GM18526 (cell line): ENCODE data around the gene CCDC90B.

ENCODE experiments used
- POLR2A ChIP-seq: IDR thresholded peaks from 3 replicates; pipeline ENCODE4 v1.6.1; 2011; ENCODE audit not compliant: insufficient read length; ENCODE audit errors: extremely low read depth

Gene CCDC90B, protein sequence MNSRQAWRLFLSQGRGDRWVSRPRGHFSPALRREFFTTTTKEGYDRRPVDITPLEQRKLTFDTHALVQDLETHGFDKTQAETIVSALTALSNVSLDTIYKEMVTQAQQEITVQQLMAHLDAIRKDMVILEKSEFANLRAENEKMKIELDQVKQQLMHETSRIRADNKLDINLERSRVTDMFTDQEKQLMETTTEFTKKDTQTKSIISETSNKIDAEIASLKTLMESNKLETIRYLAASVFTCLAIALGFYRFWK

DNA sequence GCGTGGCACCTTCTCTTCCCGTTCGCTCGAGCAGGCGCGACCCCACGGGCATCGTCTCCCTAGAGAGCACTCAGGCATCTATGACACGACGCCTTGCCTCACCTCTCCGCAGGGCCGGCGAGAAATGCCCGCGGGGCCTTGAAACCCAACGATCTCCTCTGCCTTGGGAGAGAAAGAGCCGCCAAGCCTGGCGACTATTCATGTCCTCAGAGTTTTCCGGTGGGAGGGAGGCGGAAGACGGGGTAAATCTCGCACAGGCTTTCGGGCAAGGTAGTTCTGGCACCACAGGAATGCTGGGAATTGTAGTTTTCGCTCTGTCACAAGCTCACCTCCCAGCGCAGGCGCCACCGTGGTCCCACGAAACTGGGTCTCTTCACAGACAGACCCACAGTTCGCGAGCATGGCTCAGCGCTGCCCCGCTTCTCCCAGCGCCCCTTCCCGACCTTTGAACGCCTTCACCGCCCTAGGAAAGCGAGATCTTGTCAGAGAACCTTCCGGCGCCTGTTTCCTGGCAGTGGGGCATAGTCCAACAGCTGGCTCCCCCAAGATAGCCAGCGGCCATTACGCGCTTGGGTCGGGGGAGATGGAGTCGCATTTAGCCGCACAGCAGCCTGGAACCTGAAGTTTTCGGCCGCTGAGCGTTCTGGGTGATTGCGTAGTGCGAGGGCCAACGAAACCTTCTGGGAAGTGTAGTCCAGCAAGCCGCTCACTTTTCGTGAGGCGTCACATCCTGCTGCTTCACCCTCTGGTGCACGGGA is at the start of gene CCDC90B:
Gene CCDC90B, minus strand, starts transcription at position 597 of the 758 bp plus-strand sequence. Its CDS starts 395 bp downstream, at position 202.
- peak; percentile 80 for TF ChIP-seq POLR2A

DNA sequence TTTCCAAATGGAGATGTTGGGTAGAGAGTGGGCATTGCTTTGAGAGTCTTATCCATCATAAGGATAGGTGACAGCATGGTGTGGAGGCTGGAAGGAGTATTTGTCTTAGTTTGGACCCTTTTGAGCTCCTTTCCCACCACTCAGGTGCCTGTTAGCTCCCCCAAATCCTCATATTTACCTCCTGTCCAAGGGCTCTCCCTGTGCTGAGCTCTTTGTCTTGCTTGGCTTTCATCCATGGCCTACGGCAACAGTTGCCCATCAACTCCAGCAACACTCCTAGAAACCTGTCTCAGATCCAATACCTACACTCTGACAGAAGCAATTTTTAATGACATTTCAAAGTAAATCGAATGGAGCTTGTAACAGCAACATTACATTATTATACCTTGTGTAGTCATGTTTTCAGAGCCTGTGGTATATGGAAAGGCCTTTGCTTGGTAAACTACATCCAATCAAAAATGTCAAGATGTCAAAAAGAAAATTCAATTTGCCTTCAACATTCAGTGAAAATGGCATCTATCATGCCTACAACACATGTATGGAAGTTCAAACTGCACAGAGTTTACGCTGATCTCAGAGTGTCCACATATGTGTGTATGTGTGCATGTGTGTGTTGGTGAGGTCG is 49.4 kb upstream of the CCDC90B start:
- no peak for TF ChIP-seq POLR2A

DNA sequence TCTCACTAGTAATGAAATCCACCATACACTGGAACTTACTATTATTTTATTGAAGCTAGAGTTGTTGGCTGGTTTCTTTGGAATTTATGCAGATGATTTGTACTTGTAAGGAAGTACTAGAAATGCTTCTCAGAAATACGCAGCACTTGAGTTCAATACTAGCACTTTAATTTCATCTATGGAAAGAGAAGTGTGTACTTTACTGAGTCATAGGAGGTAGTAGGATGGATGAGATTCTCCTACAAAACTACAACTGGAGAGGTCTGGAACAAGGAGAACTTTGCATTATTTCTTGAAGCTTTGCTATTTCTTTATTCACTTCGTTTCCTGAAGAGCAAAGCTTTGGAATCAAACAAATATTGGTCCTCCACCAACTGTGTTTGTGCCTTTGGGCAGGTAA is 44.1 kb upstream of the CCDC90B start:
- TF ChIP-seq POLR2A: no peak

DNA sequence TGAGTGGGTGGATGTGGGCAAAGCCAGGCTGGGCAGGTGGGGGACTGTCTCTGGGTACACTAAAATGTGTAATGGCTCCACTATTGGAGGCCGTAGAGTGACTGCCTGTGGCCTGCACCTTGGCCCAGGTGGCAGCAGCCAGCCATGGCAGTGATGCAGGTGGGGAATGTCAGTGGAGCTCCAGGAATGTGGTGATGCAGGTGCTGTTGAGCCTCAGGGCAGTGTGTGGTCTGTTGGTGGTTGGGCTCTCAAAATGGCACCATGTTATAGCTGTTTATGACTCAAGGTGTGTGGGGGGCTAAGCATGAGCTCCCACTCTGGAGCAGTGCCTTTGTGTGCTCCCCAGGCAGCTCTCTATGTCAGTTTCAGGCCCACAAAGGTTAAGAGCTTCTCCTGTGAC is 40.2 kb upstream of the CCDC90B start:
- no peak for TF ChIP-seq POLR2A

DNA sequence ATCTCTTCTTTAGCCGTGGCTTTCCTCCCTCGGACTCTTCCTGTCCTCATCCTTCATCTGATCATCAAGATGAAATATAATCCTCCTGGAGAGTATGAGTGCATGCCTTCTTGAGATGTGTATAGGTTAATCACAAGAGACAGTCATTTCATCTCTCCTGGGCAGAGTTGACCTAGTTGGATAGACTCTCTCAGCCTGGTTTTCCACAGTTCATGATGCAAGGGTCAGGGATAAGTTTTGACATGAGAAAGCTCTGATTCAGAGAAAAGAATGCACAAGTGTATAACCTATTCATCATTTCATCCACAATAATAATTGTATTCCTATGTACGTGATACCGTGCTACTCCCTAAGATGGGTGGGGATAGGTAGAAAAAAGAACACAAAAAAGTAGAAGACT is 33.2 kb upstream of the CCDC90B start:
- TF ChIP-seq POLR2A: no peak

DNA sequence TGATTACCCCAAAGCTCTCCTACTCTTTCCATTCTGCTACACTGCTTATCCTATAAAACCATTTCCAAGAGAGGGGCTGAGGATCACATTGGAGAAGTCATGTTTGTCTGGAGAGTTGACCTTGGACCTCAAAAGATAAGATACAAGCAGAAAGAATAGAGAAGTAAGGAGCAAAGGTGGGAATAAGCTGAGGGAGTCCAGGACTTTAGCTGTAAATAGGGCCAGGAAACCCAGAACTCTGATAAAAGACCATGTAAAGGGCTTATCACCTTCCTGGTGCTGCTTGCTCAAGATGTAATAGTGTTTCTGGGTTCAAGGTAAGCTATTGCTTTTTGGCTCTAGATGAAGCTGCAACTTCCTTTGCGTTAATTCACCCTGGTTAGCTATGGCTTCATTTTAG is 32.8 kb upstream of the CCDC90B start:
- TF ChIP-seq POLR2A: no peak

DNA sequence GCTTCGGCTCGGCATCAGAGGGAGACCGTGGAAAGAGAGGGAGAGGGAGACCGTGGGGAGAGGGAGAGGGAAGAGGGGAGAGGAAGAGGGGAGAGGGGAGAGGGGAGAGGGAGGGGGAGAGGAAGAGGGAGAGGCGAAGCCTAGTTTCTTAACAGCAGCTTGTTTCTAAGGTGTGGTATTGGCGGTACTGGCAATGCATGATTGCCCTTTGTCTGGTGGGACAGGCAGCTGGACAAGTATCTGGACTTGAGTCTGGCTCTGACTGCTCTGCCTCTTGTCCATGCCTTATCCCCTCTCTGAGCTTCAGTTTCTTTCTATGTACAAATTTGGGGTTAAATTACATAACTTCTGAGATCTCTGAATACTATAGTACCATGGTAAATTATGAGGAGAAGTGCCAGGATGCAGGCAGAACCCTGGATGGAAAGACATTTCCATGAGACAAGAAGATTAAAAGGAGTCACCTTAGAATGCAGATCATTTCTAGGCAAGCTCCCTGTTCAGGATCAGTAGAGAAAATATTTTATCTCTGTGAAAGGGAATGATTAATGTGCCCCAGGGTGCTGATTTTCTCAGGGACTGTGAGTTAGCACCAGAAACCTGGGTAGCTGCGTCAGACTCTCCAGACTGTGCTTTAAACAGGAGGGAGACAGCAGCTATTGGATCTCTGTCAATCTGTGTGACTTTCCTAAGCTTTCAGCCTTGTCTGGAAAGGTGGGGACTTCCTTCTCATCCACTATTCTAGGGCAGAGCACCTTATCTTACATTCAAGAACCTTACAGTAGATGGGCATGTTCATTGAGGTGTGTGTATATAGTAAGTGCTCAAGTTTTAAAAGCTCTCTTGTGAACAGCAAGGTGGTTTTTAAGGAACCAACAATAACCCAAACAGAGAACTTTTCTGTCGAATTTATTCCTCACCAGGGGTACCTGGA is 31.9 kb upstream of the CCDC90B start:
- TF ChIP-seq POLR2A: no peak

DNA sequence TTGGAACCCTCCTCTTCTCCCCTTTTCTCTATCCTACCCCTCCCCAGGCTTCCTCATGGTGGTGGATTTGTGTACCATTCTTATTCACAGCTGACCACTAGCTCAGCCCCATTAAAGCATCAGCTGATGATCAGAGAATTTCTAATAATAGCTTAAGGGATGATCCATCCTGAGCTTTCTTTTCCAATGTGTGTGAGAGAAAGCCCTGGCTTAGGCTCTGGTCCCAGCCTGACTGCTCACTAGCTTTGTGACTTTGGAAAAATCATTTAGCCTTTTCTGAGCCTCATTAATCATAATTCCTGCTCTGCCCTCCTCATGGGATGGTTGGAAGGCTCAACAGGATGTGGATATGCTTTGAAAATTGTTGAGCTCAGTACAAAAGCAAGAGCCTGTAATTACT is 26.3 kb upstream of the CCDC90B start:
- TF ChIP-seq POLR2A: no peak

DNA sequence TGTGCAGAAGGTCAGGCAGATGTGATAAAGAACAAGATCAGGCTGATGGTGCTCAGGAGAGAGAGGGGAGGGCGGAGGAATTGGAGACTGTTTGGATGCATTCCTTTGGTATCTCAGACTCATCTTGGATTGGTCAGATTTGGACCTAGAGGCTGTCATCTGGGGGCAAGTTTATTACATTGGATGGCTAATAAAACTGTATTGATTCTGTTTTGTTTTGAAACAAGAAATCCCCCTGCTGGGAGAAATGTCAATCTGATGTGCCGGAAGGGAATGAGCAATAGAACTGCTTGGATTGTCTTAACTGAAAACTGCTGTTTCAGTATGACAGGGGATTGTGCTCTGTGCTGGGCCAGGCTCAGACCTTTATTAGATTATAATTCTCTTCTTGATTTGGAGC is 25.5 kb upstream of the CCDC90B start:
- TF ChIP-seq POLR2A: no peak

DNA sequence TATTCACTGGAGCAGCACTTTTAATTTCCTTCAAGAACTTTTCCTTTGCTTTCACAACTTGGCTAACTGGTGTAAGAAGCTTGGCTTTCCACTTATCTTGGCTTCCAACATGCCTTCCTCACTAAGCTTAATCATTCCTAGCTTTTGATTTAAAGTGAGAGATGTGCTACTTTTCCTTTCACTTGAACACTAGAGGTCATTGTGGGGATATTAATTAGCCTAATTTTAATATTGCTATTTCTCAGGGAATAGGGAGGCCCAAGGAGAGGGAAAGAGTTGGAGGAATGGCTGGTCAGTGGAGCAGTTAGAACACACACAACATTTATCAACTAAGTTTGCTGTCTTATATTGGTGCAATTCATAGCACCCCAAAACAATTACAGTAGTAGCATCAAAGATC is 24.6 kb upstream of the CCDC90B start:
- no peak for TF ChIP-seq POLR2A

DNA sequence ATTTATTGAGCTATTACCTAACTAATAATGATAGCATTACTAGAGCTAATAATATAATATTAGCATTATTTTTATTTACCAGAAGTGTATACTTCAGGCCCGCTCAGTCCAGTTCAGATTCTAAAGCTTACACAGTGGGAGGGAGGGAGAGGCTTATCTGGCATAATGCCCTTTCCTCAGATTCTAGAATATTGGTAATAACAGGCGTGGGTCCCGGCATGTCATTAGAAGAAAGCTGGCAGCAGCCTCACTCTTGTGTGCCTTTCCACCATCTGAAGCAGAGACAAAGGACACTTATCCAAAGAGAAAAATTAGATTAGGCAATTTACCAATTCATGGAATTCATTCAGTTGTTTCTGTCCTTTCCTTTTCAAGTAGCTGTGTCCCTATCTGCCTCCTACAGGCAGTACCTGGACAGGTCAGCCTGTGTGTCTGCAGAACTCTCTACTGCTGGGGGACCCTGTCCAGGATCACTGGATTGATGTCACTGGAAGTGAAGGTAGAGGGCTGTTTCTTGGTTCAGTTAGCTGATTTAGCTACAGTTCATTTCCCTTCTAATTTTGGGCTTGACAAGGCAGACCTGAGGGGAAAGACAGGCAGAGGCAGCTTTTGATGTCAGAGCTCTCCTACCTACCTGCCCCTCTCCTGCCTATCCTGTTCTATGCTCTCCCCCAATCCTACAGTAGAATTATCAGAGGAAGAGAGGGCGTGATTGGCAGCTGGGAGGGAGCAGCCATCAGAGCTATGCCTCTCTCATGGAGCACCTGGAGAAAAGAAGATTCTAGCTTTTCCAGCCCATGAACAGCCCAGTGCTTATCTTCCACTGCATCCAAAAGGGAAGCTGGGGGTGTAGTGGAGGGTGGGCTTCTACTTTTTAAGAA is 20.3 kb upstream of the CCDC90B start:
- no peak for TF ChIP-seq POLR2A

DNA sequence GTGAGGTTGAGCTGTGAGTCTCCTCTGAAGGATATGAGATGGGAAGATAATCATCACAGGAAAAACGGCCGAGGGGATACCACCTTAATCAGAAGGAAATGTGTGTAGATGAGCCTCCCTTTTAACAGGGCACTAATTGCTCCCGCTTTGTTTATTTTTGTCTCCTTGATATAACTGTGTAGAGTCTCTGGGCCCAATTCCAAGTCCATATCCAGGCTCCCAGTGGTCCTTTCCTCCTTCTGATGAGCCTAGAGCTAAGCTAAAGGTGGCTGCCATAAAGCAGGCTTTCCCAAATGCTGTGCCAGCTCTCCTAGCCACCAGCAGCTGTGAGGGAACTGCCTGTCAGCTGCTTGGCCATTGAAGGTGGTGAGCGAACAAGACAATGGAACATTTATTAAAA is 17.1 kb upstream of the CCDC90B start:
- TF ChIP-seq POLR2A: no peak

DNA sequence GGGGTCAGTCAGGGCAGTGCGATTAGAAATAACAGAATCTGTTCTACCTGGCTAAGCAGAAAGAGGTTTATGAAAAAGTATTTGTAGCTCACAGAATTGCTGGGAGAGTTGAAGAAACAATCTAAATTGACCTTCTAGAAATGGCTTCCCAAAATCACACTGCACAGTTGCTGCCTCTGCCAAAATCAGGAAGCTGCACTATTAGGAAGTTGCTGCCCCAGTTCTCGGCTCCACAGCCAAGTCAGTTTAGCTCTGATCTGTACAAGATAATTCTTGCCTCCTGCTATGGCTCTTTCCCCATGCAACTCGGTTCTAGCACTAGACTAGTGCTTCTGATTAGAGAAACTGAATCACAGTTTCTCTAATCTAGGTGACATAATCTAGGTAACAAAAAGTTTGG is 16.0 kb upstream of the CCDC90B start:
- TF ChIP-seq POLR2A: no peak

DNA sequence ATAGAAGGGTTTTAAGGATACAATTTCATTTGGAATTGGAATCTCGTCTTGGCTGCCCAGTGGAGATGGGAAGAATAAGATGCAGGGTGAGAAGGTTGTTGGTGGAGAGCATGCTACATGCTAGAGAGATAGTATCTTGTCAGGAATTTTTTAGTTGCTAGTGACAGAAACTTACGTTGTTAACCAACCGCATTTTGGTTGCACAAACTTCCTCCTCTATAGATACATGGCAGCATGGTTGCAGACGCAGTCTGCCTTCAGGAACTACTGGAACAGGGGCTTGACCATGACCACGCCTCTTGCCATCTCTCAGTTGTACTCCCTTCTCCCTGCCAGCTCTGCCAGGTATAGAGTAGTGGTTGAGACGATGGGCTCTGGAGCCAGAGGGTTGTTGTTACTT is 13.5 kb upstream of the CCDC90B start:
- TF ChIP-seq POLR2A: no peak

DNA sequence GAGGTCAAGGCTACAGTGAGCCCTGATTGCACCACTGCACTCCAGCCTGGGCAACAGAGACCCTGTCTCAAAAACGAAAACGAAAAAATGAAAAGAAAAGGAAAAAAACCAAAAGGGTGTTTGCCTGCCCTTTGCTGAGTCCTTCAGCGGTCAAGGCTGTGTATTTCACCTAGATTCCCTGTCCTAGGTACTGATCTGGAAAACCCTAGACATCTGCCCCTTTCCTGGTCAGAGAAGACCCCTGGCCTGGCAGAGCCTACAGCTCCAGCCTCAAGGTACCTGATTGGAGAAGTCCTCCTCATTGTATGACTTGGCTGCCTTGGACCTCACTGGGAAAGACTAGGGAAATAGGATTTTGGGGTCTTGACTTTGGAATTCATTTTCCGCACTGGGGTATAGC is 8.0 kb upstream of the CCDC90B start:
- no peak for TF ChIP-seq POLR2A

DNA sequence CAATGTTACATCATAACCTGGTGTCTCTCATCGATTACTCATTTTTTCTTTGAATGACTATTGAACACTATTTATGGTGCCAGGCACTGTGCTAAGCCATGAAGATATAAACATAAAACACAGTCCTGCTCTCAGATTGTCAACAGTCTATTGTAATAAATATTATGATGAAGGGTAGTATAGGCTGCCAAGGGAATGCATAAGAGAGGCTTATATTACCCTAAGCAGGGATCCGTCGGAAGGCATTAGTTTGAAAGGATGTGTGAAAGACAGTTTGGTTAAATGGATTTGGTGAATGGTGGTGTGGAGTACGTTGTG is 7.2 kb upstream of the CCDC90B start:
- no peak for TF ChIP-seq POLR2A
